Measurements from ENCODE around the gene OSGIN1. TPM values are rescaled to one million over a fixed set of nuclear protein-coding genes. Genes with fewer than 3 reads are reported as not detected.

Gene OSGIN1
- total and polyA plus RNA-seq, 8 donors = 2.6 to 28.6 (median 10.2) TPM

DNA sequence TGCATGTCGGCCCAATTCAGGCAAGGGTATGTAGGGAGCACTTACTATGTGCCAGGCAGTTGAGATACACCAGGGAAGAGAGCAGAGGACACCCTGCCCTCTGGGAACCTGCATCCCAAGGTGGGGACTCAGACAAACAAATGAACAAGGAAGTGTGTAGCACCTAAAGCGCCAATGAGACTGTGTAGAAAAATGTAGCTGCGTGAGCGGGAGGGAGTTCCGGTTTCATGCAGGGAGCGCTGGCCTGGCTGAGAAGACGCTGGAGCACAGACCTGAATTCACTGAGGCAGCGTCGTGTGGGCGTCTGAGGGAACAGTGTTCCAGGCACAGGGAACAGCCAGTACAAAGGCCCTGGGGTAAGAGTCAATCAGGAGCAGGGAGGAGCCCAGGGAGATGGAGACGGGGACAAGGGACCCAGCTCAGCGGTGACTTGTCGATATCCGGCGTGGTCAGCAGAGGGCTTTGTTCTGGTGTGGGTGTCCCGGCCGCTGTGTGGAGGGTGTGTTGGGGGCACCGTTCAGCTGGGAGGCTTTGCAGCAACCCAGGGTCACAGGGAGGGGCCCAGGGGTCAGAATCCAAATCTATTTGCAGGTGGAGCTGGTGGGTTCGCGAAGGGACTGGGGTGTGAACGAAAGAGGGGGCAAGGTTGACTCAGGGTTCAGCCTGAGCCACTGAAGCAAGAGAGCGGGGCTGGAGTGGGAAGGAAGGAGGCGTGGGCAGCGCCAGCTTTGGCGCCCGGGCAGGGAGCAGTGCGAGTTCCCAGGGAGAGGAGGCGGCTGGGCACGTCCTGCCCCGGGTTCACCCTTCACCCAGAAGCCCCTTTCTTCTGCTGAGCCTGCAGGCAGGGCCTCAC, 17.8 kb upstream of the OSGIN1 start:
- no peak overlapping the region for H3K4me3 ChIP-seq
- no peaks in the 10 kb centered on the region for H3K4me1 ChIP-seq
- intact Hi-C loops (cut with DNase I; ENCODE audit: low total_unique reads) = no loop called here
- no peak for DNase-seq
- H3K27me3 ChIP-seq = no peaks in the 10 kb centered on the region
- H3K9me3 ChIP-seq = no peaks in the 10 kb centered on the region
- 77 to 83% (median 80%) methylated on average over 30 of the region's 30 CpGs for WGBS, 5 donors
- H3K27ac ChIP-seq = no peak overlapping the region
- peaks cover 0 to 10% (median 0%) of the 10 kb centered on the region in 4 donors for H3K36me3 ChIP-seq
- no peak for TF ChIP-seq POLR2A (IDR thresholded peaks at IDR 0.05)
- TF ChIP-seq, protein P1, sequence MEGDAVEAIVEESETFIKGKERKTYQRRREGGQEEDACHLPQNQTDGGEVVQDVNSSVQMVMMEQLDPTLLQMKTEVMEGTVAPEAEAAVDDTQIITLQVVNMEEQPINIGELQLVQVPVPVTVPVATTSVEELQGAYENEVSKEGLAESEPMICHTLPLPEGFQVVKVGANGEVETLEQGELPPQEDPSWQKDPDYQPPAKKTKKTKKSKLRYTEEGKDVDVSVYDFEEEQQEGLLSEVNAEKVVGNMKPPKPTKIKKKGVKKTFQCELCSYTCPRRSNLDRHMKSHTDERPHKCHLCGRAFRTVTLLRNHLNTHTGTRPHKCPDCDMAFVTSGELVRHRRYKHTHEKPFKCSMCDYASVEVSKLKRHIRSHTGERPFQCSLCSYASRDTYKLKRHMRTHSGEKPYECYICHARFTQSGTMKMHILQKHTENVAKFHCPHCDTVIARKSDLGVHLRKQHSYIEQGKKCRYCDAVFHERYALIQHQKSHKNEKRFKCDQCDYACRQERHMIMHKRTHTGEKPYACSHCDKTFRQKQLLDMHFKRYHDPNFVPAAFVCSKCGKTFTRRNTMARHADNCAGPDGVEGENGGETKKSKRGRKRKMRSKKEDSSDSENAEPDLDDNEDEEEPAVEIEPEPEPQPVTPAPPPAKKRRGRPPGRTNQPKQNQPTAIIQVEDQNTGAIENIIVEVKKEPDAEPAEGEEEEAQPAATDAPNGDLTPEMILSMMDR (IDR thresholded peaks at IDR 0.05) = no peak

DNA sequence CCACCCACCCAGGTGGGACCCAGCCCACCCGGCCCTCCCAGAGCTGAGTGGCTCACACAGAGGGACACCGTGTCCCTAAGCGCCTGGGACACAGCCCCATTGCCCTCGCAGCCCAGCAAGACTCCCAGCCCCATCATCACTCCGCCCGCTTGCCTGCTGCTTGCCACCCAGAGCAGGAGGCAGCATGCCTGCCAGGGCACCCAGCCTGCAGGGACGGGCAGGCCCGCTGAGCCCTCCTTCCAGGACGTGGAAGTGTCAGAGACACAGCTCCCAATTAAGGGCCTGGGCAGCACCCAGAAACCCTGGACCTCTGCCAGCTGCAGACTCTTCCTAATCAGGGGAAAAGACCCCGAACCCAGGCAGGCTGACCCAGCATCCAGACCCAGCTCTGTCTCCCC, 17.2 kb upstream of the OSGIN1 start:
- Histone ChIP-seq H3K27me3 (no peaks in the 10 kb centered on the region), H3K36me3 (peaks cover 0 to 10% (median 0%) of the 10 kb centered on the region in 4 donors), H3K4me1 (no peaks in the 10 kb centered on the region), H3K9me3 (no peaks in the 10 kb centered on the region), H3K4me3 (no peak overlapping the region), H3K27ac (no peak overlapping the region)
- intact Hi-C loops (cut with DNase I; ENCODE audit: low total_unique reads) = no loop called here
- TF ChIP-seq, protein P1 (IDR thresholded peaks at IDR 0.05) = no peak
- no peak for TF ChIP-seq EP300 (IDR thresholded peaks at IDR 0.05)
- no peak for TF ChIP-seq POLR2AphosphoS5 (IDR thresholded peaks at IDR 0.05)
- TF ChIP-seq POLR2A (IDR thresholded peaks at IDR 0.05) = no peak
- 55 to 84% (median 74%) methylated on average over 2 to 10 of the region's 10 CpGs for WGBS, 5 donors
- DNase-seq = no peak

DNA sequence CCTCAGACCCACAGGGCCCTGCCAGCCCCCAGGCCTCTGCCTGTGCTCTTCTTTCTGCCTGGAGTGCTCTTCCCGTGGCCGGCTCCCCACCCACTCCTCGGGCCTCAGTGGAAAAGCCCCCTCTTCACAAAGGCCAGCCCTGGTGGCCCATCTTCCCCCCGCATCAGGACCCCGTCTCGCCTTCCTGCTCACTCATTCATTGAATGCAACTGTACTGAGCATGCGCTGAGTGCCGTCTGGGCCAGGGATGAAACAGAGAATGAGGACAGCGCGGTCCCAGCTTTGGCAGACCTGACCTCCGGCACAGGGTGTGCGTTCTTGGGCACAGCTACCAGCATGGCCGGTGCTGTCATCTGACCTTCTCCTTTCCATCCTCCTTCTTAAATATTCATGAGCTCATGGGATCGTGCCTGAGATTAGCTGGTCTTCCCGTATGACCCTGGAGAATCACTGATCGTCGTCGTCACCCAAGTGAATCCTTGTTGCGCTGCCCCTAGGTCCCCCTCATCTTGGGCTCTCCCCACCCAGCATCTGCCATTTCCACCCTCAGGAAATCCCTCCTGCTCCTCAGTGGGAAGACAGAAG, 16.4 kb upstream of the OSGIN1 start:
- H3K27ac ChIP-seq = no peak overlapping the region
- H3K27me3 ChIP-seq = no peaks in the 10 kb centered on the region
- intact Hi-C loops (cut with DNase I; ENCODE audit: low total_unique reads) = no loop called here
- H3K4me1 ChIP-seq = no peaks in the 10 kb centered on the region
- peaks cover 0 to 10% (median 0%) of the 10 kb centered on the region in 4 donors for H3K36me3 ChIP-seq
- no peaks in the 10 kb centered on the region for H3K9me3 ChIP-seq
- H3K4me3 ChIP-seq = no peak overlapping the region
- TF ChIP-seq, protein P1 (IDR thresholded peaks at IDR 0.05) = no peak
- WGBS, 5 donors = 88 to 95% (median 91%) methylated on average over 18 to 19 of the region's 19 CpGs
- DNase-seq = no peak

DNA sequence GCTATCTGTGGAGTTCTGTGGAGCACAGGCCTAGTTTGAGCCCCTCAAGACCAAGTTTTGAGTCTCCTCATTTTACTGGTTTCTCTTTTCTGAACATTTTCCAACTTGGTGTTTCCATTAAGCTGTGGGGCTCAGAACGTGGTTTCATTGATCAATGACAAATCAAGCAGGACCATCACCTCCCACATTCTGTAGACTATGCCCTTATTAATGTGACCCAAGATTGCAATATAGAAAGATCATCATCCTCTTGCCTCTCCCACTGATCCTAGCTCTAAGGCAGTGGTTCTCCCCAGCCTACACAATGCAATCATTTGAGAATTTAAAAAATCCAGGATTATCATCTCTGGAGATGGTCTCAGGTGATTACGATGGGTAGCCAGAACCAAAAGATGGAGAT, 15.8 kb upstream of the OSGIN1 start:
- no peak for TF ChIP-seq POLR2AphosphoS5 (IDR thresholded peaks at IDR 0.05)
- no peak for TF ChIP-seq POLR2A (IDR thresholded peaks at IDR 0.05)
- no peak for TF ChIP-seq EP300 (IDR thresholded peaks at IDR 0.05)
- TF ChIP-seq, protein P1 (IDR thresholded peaks at IDR 0.05) = no peak
- H3K27ac ChIP-seq = no peak overlapping the region
- 89 to 96% (median 93%) methylated on average over 2 of the region's 2 CpGs for WGBS, 5 donors
- peaks cover 0 to 5% (median 0%) of the 10 kb centered on the region in 4 donors for H3K4me1 ChIP-seq
- H3K27me3 ChIP-seq = no peaks in the 10 kb centered on the region
- no peaks in the 10 kb centered on the region for H3K9me3 ChIP-seq
- intact Hi-C loops (cut with DNase I; ENCODE audit: low total_unique reads) = no loop called here
- no peak for DNase-seq
- H3K36me3 ChIP-seq = peaks cover 0 to 10% (median 0%) of the 10 kb centered on the region in 4 donors
- H3K4me3 ChIP-seq = no peak overlapping the region

All from stomach (tissue), 9 donors.